ENCODE data around the gene TRMU. TPM values are rescaled to one million over a fixed set of nuclear protein-coding genes. Genes with fewer than 3 reads are reported as not detected.
"Not testable (repeated sequence)": the region's sequence is repeated elsewhere in the genome, so short reads cannot be mapped to it uniquely, and the experiment has no call there.

TRMU gene
- total RNA-seq, 1 donor from 2014 or later: 70.6 TPM

DNA sequence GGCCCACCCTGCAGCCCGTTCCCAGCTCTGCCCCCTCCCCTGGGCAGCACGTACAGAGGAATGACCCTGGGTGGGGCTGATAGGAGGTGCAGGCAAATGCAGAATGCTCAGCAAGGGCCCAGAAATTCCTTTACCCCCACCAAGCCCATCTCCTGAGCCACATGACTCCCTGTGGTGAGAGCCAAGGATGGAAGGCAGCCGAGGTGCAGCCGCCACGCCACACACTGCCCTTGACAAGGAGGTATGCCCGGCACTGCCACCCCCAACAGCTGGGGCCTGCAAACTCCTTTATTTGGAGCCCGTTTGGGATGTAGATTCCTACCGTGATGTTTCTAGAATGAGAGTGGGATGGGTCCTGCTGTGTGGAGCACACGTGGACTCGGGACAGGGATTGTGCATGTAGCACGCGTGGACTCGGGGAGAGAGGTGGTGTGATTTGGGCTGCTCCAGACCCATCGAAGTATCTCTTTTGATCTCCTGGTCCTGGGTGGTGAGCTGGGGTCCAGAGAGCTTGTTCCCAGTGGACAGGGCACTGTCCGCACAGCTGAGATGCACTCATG lies 25.9 kb upstream of the TRMU start:
- Mint-ChIP-seq H3K9me3 (no peaks in the 10 kb centered on the region), H3K4me1 (peaks cover 6% of the 10 kb centered on the region), H3K36me3 (peaks cover 15% of the 10 kb centered on the region), H3K4me3 (no peak overlapping the region), H3K27me3 (ENCODE audit: low read depth) (no peaks in the 10 kb centered on the region), H3K27ac (no peak overlapping the region)
- DNase-seq (ENCODE audit: low spot score in 2 of 2, unreplicated experiment in 2 of 2): no peak
- TF ChIP-seq, protein P1, sequence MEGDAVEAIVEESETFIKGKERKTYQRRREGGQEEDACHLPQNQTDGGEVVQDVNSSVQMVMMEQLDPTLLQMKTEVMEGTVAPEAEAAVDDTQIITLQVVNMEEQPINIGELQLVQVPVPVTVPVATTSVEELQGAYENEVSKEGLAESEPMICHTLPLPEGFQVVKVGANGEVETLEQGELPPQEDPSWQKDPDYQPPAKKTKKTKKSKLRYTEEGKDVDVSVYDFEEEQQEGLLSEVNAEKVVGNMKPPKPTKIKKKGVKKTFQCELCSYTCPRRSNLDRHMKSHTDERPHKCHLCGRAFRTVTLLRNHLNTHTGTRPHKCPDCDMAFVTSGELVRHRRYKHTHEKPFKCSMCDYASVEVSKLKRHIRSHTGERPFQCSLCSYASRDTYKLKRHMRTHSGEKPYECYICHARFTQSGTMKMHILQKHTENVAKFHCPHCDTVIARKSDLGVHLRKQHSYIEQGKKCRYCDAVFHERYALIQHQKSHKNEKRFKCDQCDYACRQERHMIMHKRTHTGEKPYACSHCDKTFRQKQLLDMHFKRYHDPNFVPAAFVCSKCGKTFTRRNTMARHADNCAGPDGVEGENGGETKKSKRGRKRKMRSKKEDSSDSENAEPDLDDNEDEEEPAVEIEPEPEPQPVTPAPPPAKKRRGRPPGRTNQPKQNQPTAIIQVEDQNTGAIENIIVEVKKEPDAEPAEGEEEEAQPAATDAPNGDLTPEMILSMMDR (IDR thresholded peaks at IDR 0.05; ENCODE audit: unreplicated experiment): no peak

DNA sequence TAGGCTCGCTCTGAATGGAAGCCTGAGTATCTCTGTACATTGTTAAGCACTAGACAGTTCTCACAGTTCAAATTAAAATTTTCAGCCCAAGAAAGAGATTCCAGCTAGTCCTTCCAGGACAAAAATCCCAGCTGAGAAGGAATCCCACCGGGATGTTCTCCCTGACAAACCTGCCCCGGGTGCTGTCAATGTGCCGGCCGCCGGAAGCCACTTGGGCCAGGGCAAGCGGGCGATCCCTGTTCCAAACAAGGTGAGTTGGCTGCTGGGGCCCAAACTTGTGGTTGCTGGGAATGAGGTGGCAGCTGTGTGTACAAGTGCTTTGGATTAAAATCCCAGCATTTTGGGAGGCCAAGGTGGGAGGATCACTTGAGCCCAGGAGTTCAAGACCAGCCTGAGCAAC lies 23.5 kb upstream of the TRMU start:
- H3K4me1 Mint-ChIP-seq: peaks cover 6% of the 10 kb centered on the region
- H3K36me3 Mint-ChIP-seq: peaks cover 19% of the 10 kb centered on the region
- no peaks in the 10 kb centered on the region for H3K27me3 Mint-ChIP-seq (ENCODE audit: low read depth)
- DNase-seq (ENCODE audit: low spot score in 2 of 2, unreplicated experiment in 2 of 2): no peak
- H3K9me3 Mint-ChIP-seq: no peaks in the 10 kb centered on the region
- TF ChIP-seq, protein P1 (IDR thresholded peaks at IDR 0.05; ENCODE audit: unreplicated experiment): no peak
- no peak overlapping the region for H3K4me3 Mint-ChIP-seq
- H3K27ac Mint-ChIP-seq: no peak overlapping the region

DNA sequence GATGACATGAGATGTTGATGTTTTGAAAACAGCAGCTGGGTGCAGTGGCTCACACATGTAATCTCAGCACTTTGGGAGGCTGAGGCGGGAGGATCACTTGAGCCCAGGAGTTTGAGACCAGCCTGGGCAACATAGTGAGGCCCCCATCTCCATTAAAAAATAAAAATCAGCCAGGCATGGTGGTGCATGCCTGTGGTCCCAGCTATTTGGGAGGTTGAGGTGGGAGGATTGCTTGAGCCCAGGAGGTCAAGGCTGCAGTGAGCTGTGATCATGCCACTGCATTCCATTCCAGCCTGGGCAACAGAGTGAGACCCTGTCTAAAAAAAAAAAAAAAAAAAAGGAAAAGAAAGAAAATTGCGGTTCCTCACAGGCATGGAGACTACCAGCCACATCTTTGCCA lies 22.7 kb upstream of the TRMU start:
- H3K4me1 Mint-ChIP-seq, H3K27ac Mint-ChIP-seq: not testable (repeated sequence)
- peaks cover 20% of the 10 kb centered on the region for H3K36me3 Mint-ChIP-seq

DNA sequence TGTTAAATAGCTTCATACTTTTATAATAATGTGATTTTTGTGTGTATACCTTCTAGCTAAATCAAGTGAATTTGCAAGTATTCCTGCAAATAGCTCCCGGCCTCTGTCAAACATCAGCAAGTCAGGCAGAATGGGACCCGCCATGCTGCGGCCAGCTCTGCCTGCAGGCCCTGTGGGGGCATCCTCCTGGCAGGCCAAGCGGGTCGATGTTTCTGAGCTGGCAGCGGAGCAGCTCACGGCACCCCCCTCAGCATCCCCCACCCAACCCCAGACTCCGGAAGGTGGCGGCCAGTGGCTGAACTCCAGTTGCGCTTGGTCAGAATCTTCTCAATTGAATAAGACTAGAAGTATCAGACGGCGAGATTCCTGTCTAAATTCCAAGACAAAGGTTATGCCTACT lies 19.5 kb upstream of the TRMU start:
- Mint-ChIP-seq H3K27ac (no peak overlapping the region), H3K4me3 (no peak overlapping the region), H3K36me3 (peaks cover 21% of the 10 kb centered on the region), H3K9me3 (no peaks in the 10 kb centered on the region), H3K27me3 (ENCODE audit: low read depth) (no peaks in the 10 kb centered on the region), H3K4me1 (no peaks in the 10 kb centered on the region)
- TF ChIP-seq, protein P1 (IDR thresholded peaks at IDR 0.05; ENCODE audit: unreplicated experiment): no peak
- DNase-seq (ENCODE audit: low spot score in 2 of 2, unreplicated experiment in 2 of 2): no peak

More for the DNA sequence above, 22.7 kb upstream of the TRMU start:
- H3K9me3 Mint-ChIP-seq; H3K4me3 Mint-ChIP-seq; H3K27me3 Mint-ChIP-seq (ENCODE audit: low read depth); DNase-seq (ENCODE audit: low spot score in 2 of 2, unreplicated experiment in 2 of 2): not testable (repeated sequence)

DNA sequence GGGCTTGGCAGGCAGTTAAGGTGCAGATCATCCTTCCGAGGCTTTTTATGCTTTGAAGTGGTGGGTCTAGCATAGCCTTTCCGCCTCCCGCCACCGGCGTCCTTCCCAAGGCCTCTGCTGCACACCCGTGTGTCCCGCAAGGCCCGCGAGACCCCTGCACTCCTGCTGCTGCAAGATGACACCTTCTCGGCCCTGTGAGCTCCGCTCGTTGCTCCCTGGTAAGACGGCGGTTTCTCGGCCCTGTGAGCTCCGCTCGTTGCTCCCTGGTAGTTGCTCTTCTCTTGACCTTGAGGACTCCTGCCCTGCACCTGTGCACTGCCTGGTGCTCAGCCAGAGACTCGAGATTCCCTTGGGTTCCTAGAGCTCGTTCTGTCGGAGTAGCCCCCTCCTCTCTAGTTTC lies 17.9 kb upstream of the TRMU start:
- Mint-ChIP-seq H3K4me3 (no peak overlapping the region), H3K27me3 (ENCODE audit: low read depth) (no peaks in the 10 kb centered on the region), H3K4me1 (no peaks in the 10 kb centered on the region), H3K9me3 (no peaks in the 10 kb centered on the region), H3K36me3 (peaks cover 21% of the 10 kb centered on the region), H3K27ac (no peak overlapping the region)
- TF ChIP-seq, protein P1 (IDR thresholded peaks at IDR 0.05; ENCODE audit: unreplicated experiment): no peak
- DNase-seq (ENCODE audit: low spot score in 2 of 2, unreplicated experiment in 2 of 2): no peak

DNA sequence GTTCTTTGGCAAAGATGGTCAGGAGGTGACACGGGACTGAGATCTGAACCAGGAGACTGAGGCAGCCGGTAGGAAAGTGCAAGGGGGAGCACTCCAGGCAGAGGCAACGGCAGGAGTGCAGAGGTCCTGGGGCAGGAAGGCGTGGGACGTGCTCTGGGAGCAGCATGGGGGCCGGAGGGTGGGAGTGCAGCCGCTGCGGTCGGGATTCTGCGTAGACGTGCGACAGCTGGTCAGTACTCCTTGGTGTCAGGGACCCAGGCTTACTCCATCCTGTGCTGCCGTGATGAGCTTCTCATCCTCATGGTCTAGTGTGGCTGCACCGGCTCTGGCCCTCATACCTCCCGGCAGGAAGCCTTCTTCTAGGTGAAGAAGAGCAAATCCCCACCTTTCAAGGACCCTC lies 16.9 kb upstream of the TRMU start:
- H3K9me3 Mint-ChIP-seq: no peaks in the 10 kb centered on the region
- no peak overlapping the region for H3K4me3 Mint-ChIP-seq
- H3K27me3 Mint-ChIP-seq (ENCODE audit: low read depth): no peaks in the 10 kb centered on the region
- no peaks in the 10 kb centered on the region for H3K4me1 Mint-ChIP-seq
- DNase-seq (ENCODE audit: low spot score in 2 of 2, unreplicated experiment in 2 of 2): no peak
- TF ChIP-seq, protein P1 (IDR thresholded peaks at IDR 0.05; ENCODE audit: unreplicated experiment): no peak
- no peak overlapping the region for H3K27ac Mint-ChIP-seq
- peaks cover 21% of the 10 kb centered on the region for H3K36me3 Mint-ChIP-seq

Data from mesothelial cell of epicardium (in vitro differentiated cells).